ENCODE results near the gene TEF. TPM values are rescaled to one million over a fixed set of nuclear protein-coding genes. Genes with fewer than 3 reads are reported as not detected.

TEF gene
- total and polyA plus RNA-seq, 2 experiments from 2014 or later: 5.4 to 8.9 TPM

DNA sequence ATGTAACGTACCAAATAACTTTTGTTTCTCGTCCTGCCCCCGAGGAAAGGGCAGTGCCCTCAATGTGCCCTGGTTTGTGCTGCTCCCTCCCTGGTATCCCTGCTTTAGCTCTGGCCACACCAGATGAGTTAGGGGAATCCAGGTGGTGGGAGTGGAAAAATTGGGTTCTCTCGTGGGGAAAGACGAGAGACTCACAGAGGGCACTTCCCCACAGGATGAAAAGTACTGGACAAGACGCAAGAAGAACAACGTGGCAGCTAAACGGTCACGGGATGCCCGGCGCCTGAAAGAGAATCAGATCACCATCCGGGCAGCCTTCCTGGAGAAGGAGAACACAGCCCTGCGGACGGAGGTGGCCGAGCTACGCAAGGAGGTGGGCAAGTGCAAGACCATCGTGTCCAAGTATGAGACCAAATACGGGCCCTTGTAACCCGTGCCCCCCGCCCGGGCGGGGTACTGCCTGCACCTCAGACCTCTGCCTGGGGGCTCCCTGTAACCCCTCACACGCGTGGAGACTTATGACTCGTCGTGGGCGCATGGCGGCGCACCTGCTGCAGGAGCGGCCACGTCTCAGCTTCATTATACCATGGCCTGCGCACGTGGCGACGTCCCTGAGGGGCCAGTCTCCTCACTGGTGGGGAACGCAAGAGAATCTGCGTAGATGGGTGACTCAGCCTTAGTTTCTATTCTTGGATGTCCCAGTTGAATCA is 13.9 kb downstream of the TEF start:
- Histone ChIP-seq H3K9me3 (ENCODE audit: low read depth) (no peaks in the 10 kb centered on the region), H3K4me2 (no peak overlapping the region), H2AFZ (no peak overlapping the region), H3K4me3 (no peak overlapping the region), H3K27me3 (no peaks in the 10 kb centered on the region), H3K79me2 (no peaks in the 10 kb centered on the region), H3K27ac (no peak overlapping the region), H4K20me1 (ENCODE audit: insufficient read depth, poor library complexity, severe bottlenecking) (no peaks in the 10 kb centered on the region), H3K9me2 (replicated peaks; ENCODE audit: insufficient read depth) (no peaks in the 10 kb centered on the region), H3K36me3 (replicated peaks; ENCODE audit: insufficient read depth, low read depth) (no peaks in the 10 kb centered on the region), H3K4me1 (ENCODE audit: insufficient read depth) (peaks cover 9% of the 10 kb centered on the region)
- no peak for DNase-seq (ENCODE audit: low spot score)
- WGBS (ENCODE audit: low lambda C conversion rate, missing lambda C conversion rate): 97% methylated on average over 36 of the region's 37 CpGs
- TF ChIP-seq, protein P1, sequence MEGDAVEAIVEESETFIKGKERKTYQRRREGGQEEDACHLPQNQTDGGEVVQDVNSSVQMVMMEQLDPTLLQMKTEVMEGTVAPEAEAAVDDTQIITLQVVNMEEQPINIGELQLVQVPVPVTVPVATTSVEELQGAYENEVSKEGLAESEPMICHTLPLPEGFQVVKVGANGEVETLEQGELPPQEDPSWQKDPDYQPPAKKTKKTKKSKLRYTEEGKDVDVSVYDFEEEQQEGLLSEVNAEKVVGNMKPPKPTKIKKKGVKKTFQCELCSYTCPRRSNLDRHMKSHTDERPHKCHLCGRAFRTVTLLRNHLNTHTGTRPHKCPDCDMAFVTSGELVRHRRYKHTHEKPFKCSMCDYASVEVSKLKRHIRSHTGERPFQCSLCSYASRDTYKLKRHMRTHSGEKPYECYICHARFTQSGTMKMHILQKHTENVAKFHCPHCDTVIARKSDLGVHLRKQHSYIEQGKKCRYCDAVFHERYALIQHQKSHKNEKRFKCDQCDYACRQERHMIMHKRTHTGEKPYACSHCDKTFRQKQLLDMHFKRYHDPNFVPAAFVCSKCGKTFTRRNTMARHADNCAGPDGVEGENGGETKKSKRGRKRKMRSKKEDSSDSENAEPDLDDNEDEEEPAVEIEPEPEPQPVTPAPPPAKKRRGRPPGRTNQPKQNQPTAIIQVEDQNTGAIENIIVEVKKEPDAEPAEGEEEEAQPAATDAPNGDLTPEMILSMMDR (IDR thresholded peaks at IDR 0.05; ENCODE audit: poor library complexity): no peak
- TF ChIP-seq EZH2phosphoT487 (IDR thresholded peaks at IDR 0.05; ENCODE audit: low read depth, severe bottlenecking, unreplicated experiment) (no peak), EZH2 (IDR thresholded peaks at IDR 0.05; ENCODE audit: borderline replicate concordance) (no peak)

- no peaks in the 10 kb centered on the region for H4K20me1 ChIP-seq (ENCODE audit: insufficient read depth, poor library complexity, severe bottlenecking)
- no peaks in the 10 kb centered on the region for H3K9me2 ChIP-seq (replicated peaks; ENCODE audit: insufficient read depth)
- H3K27me3 ChIP-seq: no peaks in the 10 kb centered on the region
- no peaks in the 10 kb centered on the region for H3K36me3 ChIP-seq (replicated peaks; ENCODE audit: insufficient read depth, low read depth)
- peak; percentile 46 for DNase-seq (ENCODE audit: low spot score)
- H3K4me2 ChIP-seq: peak overlapping the region; percentile 37
- peaks cover 16% of the 10 kb centered on the region for H3K4me1 ChIP-seq (ENCODE audit: insufficient read depth)
- peak overlapping the region; percentile 75 for H3K27ac ChIP-seq
- H3K9me3 ChIP-seq (ENCODE audit: low read depth): no peaks in the 10 kb centered on the region
- TF ChIP-seq, protein P1 (IDR thresholded peaks at IDR 0.05; ENCODE audit: poor library complexity): no peak
- TF ChIP-seq EZH2phosphoT487 (IDR thresholded peaks at IDR 0.05; ENCODE audit: low read depth, severe bottlenecking, unreplicated experiment): no peak
- TF ChIP-seq EZH2 (IDR thresholded peaks at IDR 0.05; ENCODE audit: borderline replicate concordance): no peak
- no peak overlapping the region for H3K4me3 ChIP-seq
- WGBS (ENCODE audit: low lambda C conversion rate, missing lambda C conversion rate): 68% methylated on average over 19 of the region's 19 CpGs
- H3K79me2 ChIP-seq: no peaks in the 10 kb centered on the region
- H2AFZ ChIP-seq: no peak overlapping the region
Measured at GRCh38 chr22:41397143-41397811, 15.5 kb downstream of the TEF start.

DNA sequence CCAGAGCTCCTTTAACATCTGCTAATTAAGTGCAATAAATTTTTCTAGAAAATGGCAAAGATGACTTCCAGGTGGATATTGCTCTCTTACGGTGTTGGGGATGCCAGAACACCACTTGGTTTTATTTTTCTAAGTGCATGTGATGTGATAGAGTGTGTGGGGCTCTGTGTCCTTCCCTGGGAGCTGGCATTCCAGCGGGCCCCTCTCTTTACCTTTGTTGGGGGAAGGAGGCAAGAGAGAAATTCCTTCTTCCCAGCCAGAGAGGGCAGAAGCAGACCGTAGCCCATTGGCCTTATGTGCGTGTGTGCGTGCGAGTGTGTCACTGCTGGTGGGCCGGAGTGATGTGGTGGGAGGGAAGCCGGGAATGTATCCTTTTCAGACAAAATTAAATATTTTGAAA is 17.2 kb downstream of the TEF start:
- Histone ChIP-seq H3K27ac (peak overlapping the region; percentile 74), H3K9me3 (ENCODE audit: low read depth) (no peaks in the 10 kb centered on the region), H3K4me3 (no peak overlapping the region), H3K79me2 (no peaks in the 10 kb centered on the region), H3K27me3 (no peaks in the 10 kb centered on the region), H2AFZ (no peak overlapping the region), H4K20me1 (ENCODE audit: insufficient read depth, poor library complexity, severe bottlenecking) (no peaks in the 10 kb centered on the region), H3K4me1 (ENCODE audit: insufficient read depth) (peaks cover 16% of the 10 kb centered on the region), H3K36me3 (replicated peaks; ENCODE audit: insufficient read depth, low read depth) (no peaks in the 10 kb centered on the region), H3K4me2 (no peak overlapping the region), H3K9me2 (replicated peaks; ENCODE audit: insufficient read depth) (no peaks in the 10 kb centered on the region)
- no peak for DNase-seq (ENCODE audit: low spot score)
- TF ChIP-seq EZH2phosphoT487 (IDR thresholded peaks at IDR 0.05; ENCODE audit: low read depth, severe bottlenecking, unreplicated experiment) (no peak), EZH2 (IDR thresholded peaks at IDR 0.05; ENCODE audit: borderline replicate concordance) (no peak)
- TF ChIP-seq, protein P1 (IDR thresholded peaks at IDR 0.05; ENCODE audit: poor library complexity): no peak
- WGBS (ENCODE audit: low lambda C conversion rate, missing lambda C conversion rate): 71% methylated on average over 8 of the region's 8 CpGs
